ENCODE data around the gene IL27RA.

Gene IL27RA

GRCh38 chr19:14082675-14082960, 51.1 kb downstream of the IL27RA start:
- Histone ChIP-seq H3K9ac (no peak overlapping the region), H3K27me3 (ENCODE audit: insufficient read depth, low read depth) (no peaks in the 10 kb centered on the region), H3K4me2 (0 out of 2 replicates have a peak overlapping the region, but pooled peaks have one; percentile 75), H3K4me3 (IDR thresholded peaks at IDR 0.05; ENCODE audit: insufficient read depth, low read depth, low read length) (no peak overlapping the region), H3K79me2 (ENCODE audit: insufficient read depth, low read depth) (no peaks in the 10 kb centered on the region), H2AFZ (ENCODE audit: low read depth) (no peak overlapping the region), H3K4me1 (ENCODE audit: low read depth, poor library complexity, severe bottlenecking) (peaks cover 10% of the 10 kb centered on the region), H3K36me3 (ENCODE audit: insufficient read depth) (no peaks in the 10 kb centered on the region), H3K27ac (no peak overlapping the region), H4K20me1 (ENCODE audit: insufficient read depth) (no peaks in the 10 kb centered on the region)
- no peak for TF ChIP-seq CTCF (conservative IDR thresholded peaks at IDR 0.05; ENCODE audit: low read depth, low read length)

GRCh38 chr19:14085309-14085995, 53.9 kb downstream of the IL27RA start, which contains the start of gene C19orf67:
TSS of gene C19orf67 (minus strand) at chr19:14085783. CDS start at chr19:14085627, 156 bp downstream.
- no peaks in the 10 kb centered on the region for H4K20me1 ChIP-seq (ENCODE audit: insufficient read depth)
- no peak within 1 kb of the TSS for H2AFZ ChIP-seq (ENCODE audit: low read depth)
- H3K9ac ChIP-seq, result no peak within 1 kb of the TSS
- no peak within 1 kb of the TSS for H3K27ac ChIP-seq
- no peaks in the 10 kb centered on the region for H3K36me3 ChIP-seq (ENCODE audit: insufficient read depth)
- H3K4me2 ChIP-seq, result no peak within 1 kb of the TSS
- H3K27me3 ChIP-seq (ENCODE audit: insufficient read depth, low read depth), result no peaks in the 10 kb centered on the region
- TF ChIP-seq CTCF (conservative IDR thresholded peaks at IDR 0.05; ENCODE audit: low read depth, low read length), result no peak
- no peaks in the 10 kb centered on the region for H3K79me2 ChIP-seq (ENCODE audit: insufficient read depth, low read depth)
- no peak within 1 kb of the TSS for H3K4me3 ChIP-seq (IDR thresholded peaks at IDR 0.05; ENCODE audit: insufficient read depth, low read depth, low read length)
- H3K4me1 ChIP-seq (ENCODE audit: low read depth, poor library complexity, severe bottlenecking), result peaks cover 6% of the 10 kb centered on the region

GRCh38 chr19:14086098-14086497, 54.5 kb downstream of the IL27RA start:
- H2AFZ ChIP-seq (ENCODE audit: low read depth), result no peak overlapping the region
- H3K4me1 ChIP-seq (ENCODE audit: low read depth, poor library complexity, severe bottlenecking), result peaks cover 5% of the 10 kb centered on the region
- H3K79me2 ChIP-seq (ENCODE audit: insufficient read depth, low read depth), result no peaks in the 10 kb centered on the region
- no peaks in the 10 kb centered on the region for H3K36me3 ChIP-seq (ENCODE audit: insufficient read depth)
- no peaks in the 10 kb centered on the region for H4K20me1 ChIP-seq (ENCODE audit: insufficient read depth)
- no peak overlapping the region for H3K4me2 ChIP-seq
- no peaks in the 10 kb centered on the region for H3K27me3 ChIP-seq (ENCODE audit: insufficient read depth, low read depth)
- H3K9ac ChIP-seq, result no peak overlapping the region
- TF ChIP-seq CTCF (conservative IDR thresholded peaks at IDR 0.05; ENCODE audit: low read depth, low read length), result no peak
- H3K4me3 ChIP-seq (IDR thresholded peaks at IDR 0.05; ENCODE audit: insufficient read depth, low read depth, low read length), result no peak overlapping the region
- no peak overlapping the region for H3K27ac ChIP-seq

- no peak overlapping the region for H2AFZ ChIP-seq (ENCODE audit: low read depth)
- H3K27ac ChIP-seq, result no peak overlapping the region
- H3K79me2 ChIP-seq (ENCODE audit: insufficient read depth, low read depth), result no peaks in the 10 kb centered on the region
- H4K20me1 ChIP-seq (ENCODE audit: insufficient read depth), result no peaks in the 10 kb centered on the region
- no peak for TF ChIP-seq CTCF (conservative IDR thresholded peaks at IDR 0.05; ENCODE audit: low read depth, low read length)
- no peak overlapping the region for H3K9ac ChIP-seq
- peak overlapping the region; percentile 44 for H3K4me2 ChIP-seq
- peaks cover 14% of the 10 kb centered on the region for H3K4me1 ChIP-seq (ENCODE audit: low read depth, poor library complexity, severe bottlenecking)
- no peak overlapping the region for H3K4me3 ChIP-seq (IDR thresholded peaks at IDR 0.05; ENCODE audit: insufficient read depth, low read depth, low read length)
- no peaks in the 10 kb centered on the region for H3K27me3 ChIP-seq (ENCODE audit: insufficient read depth, low read depth)
- H3K36me3 ChIP-seq (ENCODE audit: insufficient read depth), result no peaks in the 10 kb centered on the region
These were observed 57.3 kb downstream of the IL27RA start for GRCh38 chr19:14088634-14089411.

Measured in KMS-11 (cell line).